Liver (tissue), 9 donors: ENCODE measurements around the gene PDE4B. TPM values are rescaled to one million over a fixed set of nuclear protein-coding genes. Genes with fewer than 3 reads are reported as not detected.

Source experiments
- DNase-seq: peaks from one replicate; pipeline ENCODE4 v3.0.0-alpha.2; 2017; ENCODE audit warnings: low spot score
- H3K27ac ChIP-seq, 2 donors: one replicate each; pipeline ENCODE4 v1.7.0; 2013; ENCODE audit warnings: inconsistent platforms in 2 of 2, low read length in 2 of 2, control low read depth in 1 of 2, low read depth in 1 of 2, mild to moderate bottlenecking in 1 of 2
- H3K27me3 ChIP-seq, 4 donors: one replicate each; pipeline versions ENCODE4 v1.6.1 to v1.7.0; 2013; ENCODE audit warnings: low read length in 3 of 4, inconsistent platforms in 1 of 4, mild to moderate bottlenecking in 1 of 4, moderate library complexity in 1 of 4; ENCODE audit not compliant: control insufficient read depth in 4 of 4, insufficient read depth in 4 of 4
- H3K36me3 ChIP-seq, 4 donors: one replicate each; pipeline versions ENCODE4 v1.6.1 to v1.7.0; 2013; ENCODE audit warnings: low read length in 3 of 4, mild to moderate bottlenecking in 3 of 4, low read depth in 1 of 4, moderate library complexity in 1 of 4; ENCODE audit not compliant: control insufficient read depth in 4 of 4, insufficient read depth in 3 of 4
- H3K4me1 ChIP-seq, 4 donors: one replicate each; pipeline versions ENCODE4 v1.6.1 to v1.7.0; 2013; ENCODE audit warnings: low read length in 3 of 4, mild to moderate bottlenecking in 3 of 4, moderate library complexity in 1 of 4; ENCODE audit not compliant: control insufficient read depth in 4 of 4, insufficient read depth in 4 of 4
- H3K4me3 ChIP-seq, 3 donors: one replicate each; pipeline versions ENCODE4 v1.6.1 to v1.7.0; 2013; ENCODE audit warnings: low read length in 3 of 3, control low read depth in 1 of 3, low read depth in 1 of 3, mild to moderate bottlenecking in 1 of 3
- H3K9ac ChIP-seq, 2 donors: one replicate each; pipeline ENCODE4 v1.7.0; 2013; ENCODE audit warnings: low read length in 2 of 2, mild to moderate bottlenecking in 2 of 2, moderate library complexity in 2 of 2, control low read depth in 1 of 2, low read depth in 1 of 2
- H3K9me3 ChIP-seq, 4 donors: one replicate each; pipeline versions ENCODE4 v1.6.1 to v1.7.0; 2013; ENCODE audit warnings: low read length in 3 of 4; ENCODE audit not compliant: control insufficient read depth in 4 of 4
- ATF3 ChIP-seq: IDR thresholded peaks from 2 replicates; pipeline ENCODE4 v1.6.1; 2016; ENCODE audit warnings: antibody characterized with exemption
- CTCF ChIP-seq: fragments of 150-350 bp; IDR thresholded peaks from 2 replicates; pipeline ENCODE4 v1.5.1; 2017; ENCODE audit warnings: improper control_type of control experiment, low read depth, low read length; ENCODE audit not compliant: missing input control
- EGR1 ChIP-seq, 2 donors: IDR thresholded peaks; 2 replicates each; pipeline ENCODE4 v1.6.1; 2016 to 2018; ENCODE audit warnings: antibody characterized with exemption in 2 of 2, low read depth in 2 of 2
- FOXA1 ChIP-seq: IDR thresholded peaks from 2 replicates; pipeline ENCODE4 v1.6.1; 2016; ENCODE audit warnings: antibody characterized with exemption
- FOXA2 ChIP-seq: IDR thresholded peaks from 2 replicates; pipeline ENCODE4 v1.6.1; 2016; ENCODE audit warnings: antibody characterized with exemption
- GABPA ChIP-seq, 2 donors: IDR thresholded peaks in 1 of 2; conservative IDR thresholded peaks in 1 of 2; 2 replicates each; pipeline ENCODE4 v1.6.1; 2016; ENCODE audit warnings: antibody characterized with exemption in 2 of 2, mild to moderate bottlenecking in 1 of 2, moderate library complexity in 1 of 2
- HNF4A ChIP-seq, 2 donors: conservative IDR thresholded peaks; 2 replicates each; pipeline ENCODE4 v1.6.1; 2016; ENCODE audit warnings: antibody characterized with exemption in 2 of 2, mild to moderate bottlenecking in 2 of 2
- HNF4G ChIP-seq: IDR thresholded peaks from 2 replicates; pipeline ENCODE4 v1.6.1; 2016; ENCODE audit warnings: antibody characterized with exemption
- JUND ChIP-seq, 2 donors: IDR thresholded peaks; 2 replicates each; pipeline ENCODE4 v1.6.1; 2016; ENCODE audit warnings: antibody characterized with exemption in 2 of 2
- MAX ChIP-seq: IDR thresholded peaks from 2 replicates; pipeline ENCODE4 v1.6.1; 2016; ENCODE audit warnings: antibody characterized with exemption
- NR2F2 ChIP-seq: IDR thresholded peaks from 2 replicates; pipeline ENCODE4 v1.6.1; 2016; ENCODE audit warnings: antibody characterized with exemption
- RAD21 ChIP-seq, 2 donors: IDR thresholded peaks; 2 replicates each; pipeline ENCODE4 v1.6.1; 2016; ENCODE audit warnings: antibody characterized with exemption in 2 of 2, mild to moderate bottlenecking in 2 of 2
- RXRA ChIP-seq, 2 donors: IDR thresholded peaks; 2 replicates each; pipeline ENCODE4 v1.6.1; 2017 to 2018; ENCODE audit warnings: antibody characterized with exemption in 2 of 2, mild to moderate bottlenecking in 1 of 2
- SP1 ChIP-seq: IDR thresholded peaks from 2 replicates; pipeline ENCODE4 v1.6.1; 2018; ENCODE audit warnings: antibody characterized with exemption, mild to moderate bottlenecking
- TAF1 ChIP-seq: conservative IDR thresholded peaks from 2 replicates; pipeline ENCODE4 v1.6.1; 2016; ENCODE audit warnings: antibody characterized with exemption, mild to moderate bottlenecking
- YY1 ChIP-seq: IDR thresholded peaks from 2 replicates; pipeline ENCODE4 v1.6.1; 2016; ENCODE audit warnings: antibody characterized with exemption, mild to moderate bottlenecking
- WGBS: extraction: QIAGEN DNeasy Blood & Tissue Kit; methylation state at CpG from one replicate; pipeline ENCODE4 v1.1.7; 2013; 5-methylcytosine and 5-hydroxymethylcytosine counted together
- polyA plus RNA-seq, 2 donors: library from polyadenylated mRNA; stranded (reverse) in 1 of 2; unstranded in 1 of 2; fragments of 200-250 nt in 1 of 2; fragments of >200 nt in 1 of 2; fragmentation: Nextera tagmentation in 1 of 2; extraction: Ambion mirVana in 1 of 2; gene quantifications; one replicate each; pipeline versions ENCODE4 v1.2.1 to v1.2.3, GENCODE V29; 2013 to 2015
- total RNA-seq, 2 donors: library from RNA; depleted of rRNA; stranded (reverse); fragments of >200 nt; gene quantifications; one replicate each; pipeline ENCODE4 v1.2.3, GENCODE V29; 2014
- TF ChIP-seq, protein P1 (sequence below): IDR thresholded peaks from 2 replicates; pipeline ENCODE4 v1.6.1; 2016; ENCODE audit warnings: antibody characterized with exemption
- TF ChIP-seq, protein P2 (sequence below): IDR thresholded peaks from 2 replicates; pipeline ENCODE4 v1.6.1; 2016; ENCODE audit warnings: antibody characterized with exemption, mild to moderate bottlenecking
- donor health status: healthy.
- donor health status: healthy.
- donor health status: healthy.
- donor health status: healthy.
- donor health status: healthy.

Gene PDE4B
- total and polyA plus RNA-seq, 4 donors: 1.9 to 3.9 (median 2.7) TPM

- TF ChIP-seq, protein P1, sequence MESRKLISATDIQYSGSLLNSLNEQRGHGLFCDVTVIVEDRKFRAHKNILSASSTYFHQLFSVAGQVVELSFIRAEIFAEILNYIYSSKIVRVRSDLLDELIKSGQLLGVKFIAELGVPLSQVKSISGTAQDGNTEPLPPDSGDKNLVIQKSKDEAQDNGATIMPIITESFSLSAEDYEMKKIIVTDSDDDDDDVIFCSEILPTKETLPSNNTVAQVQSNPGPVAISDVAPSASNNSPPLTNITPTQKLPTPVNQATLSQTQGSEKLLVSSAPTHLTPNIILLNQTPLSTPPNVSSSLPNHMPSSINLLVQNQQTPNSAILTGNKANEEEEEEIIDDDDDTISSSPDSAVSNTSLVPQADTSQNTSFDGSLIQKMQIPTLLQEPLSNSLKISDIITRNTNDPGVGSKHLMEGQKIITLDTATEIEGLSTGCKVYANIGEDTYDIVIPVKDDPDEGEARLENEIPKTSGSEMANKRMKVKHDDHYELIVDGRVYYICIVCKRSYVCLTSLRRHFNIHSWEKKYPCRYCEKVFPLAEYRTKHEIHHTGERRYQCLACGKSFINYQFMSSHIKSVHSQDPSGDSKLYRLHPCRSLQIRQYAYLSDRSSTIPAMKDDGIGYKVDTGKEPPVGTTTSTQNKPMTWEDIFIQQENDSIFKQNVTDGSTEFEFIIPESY: no peak
- no peak for TF ChIP-seq GABPA (IDR thresholded peaks at IDR 0.05 in 1 of 2, conservative IDR thresholded peaks at IDR 0.05 in 1 of 2)
- TF ChIP-seq RAD21 (IDR thresholded peaks at IDR 0.05): no peak
Observed at GRCh38 chr1:65940126-65940525, 147.4 kb downstream of the PDE4B start (continued).

- Histone ChIP-seq H3K9me3 (no peaks in the 10 kb centered on the region), H3K27me3 (no peaks in the 10 kb centered on the region), H3K9ac (no peak overlapping the region), H3K4me3 (no peak overlapping the region), H3K27ac (no peak overlapping the region), H3K36me3 (no peaks in the 10 kb centered on the region), H3K4me1 (no peaks in the 10 kb centered on the region)
- 11% methylated on average over 1 of the region's 1 CpG for WGBS
- TF ChIP-seq EGR1 (IDR thresholded peaks at IDR 0.05; ENCODE audit: low read depth in 2 of 2): no peak
- TF ChIP-seq SP1: no peak
- no peak for TF ChIP-seq MAX
- no peak for TF ChIP-seq GABPA (IDR thresholded peaks at IDR 0.05 in 1 of 2, conservative IDR thresholded peaks at IDR 0.05 in 1 of 2)
- TF ChIP-seq RXRA (IDR thresholded peaks at IDR 0.05): no peak
- no peak for DNase-seq
Observed at GRCh38 chr1:65942476-65942875, 149.8 kb downstream of the PDE4B start.

DNA sequence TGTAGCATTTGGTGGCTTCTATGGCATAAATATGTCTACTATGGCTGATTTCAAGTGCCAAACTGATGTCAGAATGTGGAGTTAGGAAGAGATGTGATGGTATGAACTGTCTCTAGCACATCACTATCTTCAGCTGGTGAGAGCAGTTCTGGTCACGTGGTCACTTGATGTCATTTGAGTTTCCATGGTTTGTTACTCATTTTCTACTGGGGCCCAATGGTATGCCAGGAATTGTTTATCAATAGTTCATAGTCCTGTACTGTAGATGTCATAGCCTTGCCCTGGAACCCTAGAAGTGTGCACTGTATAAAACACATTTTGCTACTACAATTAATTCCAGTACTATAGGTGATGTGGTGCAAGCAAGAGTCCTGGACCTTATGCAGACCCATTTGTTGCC lies 153.7 kb downstream of the PDE4B start:
- H3K4me3 ChIP-seq: no peak overlapping the region
- no peak overlapping the region for H3K9ac ChIP-seq
- DNase-seq: no peak
- TF ChIP-seq YY1 (no peak), ATF3 (no peak), FOXA2 (no peak), HNF4A (conservative IDR thresholded peaks at IDR 0.05) (no peak), NR2F2 (no peak), MAX (no peak), HNF4G (no peak), JUND (IDR thresholded peaks at IDR 0.05) (no peak), EGR1 (IDR thresholded peaks at IDR 0.05; ENCODE audit: low read depth in 2 of 2) (no peak), FOXA1 (no peak), TAF1 (no peak)
- WGBS: 53% methylated on average over 1 of the region's 1 CpG
- no peak overlapping the region for H3K27ac ChIP-seq
- no peaks in the 10 kb centered on the region for H3K4me1 ChIP-seq
- H3K9me3 ChIP-seq: no peaks in the 10 kb centered on the region
- H3K27me3 ChIP-seq: no peaks in the 10 kb centered on the region
- no peaks in the 10 kb centered on the region for H3K36me3 ChIP-seq

DNA sequence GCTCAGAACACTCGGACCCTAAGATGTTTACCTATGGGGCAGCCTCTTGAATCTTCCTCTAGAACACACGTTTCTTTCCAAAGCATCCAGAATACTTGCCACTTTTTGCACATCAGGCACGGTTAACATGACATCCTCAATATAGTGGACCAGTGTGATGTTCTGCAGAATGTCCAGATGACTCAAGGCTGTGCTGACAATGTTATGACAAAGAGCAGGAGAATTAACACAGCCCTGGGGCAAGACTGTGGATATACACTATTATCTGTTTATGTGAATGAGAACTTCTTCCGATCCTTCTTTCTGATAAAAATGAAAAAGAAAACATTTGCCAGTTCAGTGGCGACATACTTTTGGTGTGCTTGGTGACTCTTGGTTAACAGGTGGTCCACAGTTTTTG lies 154.3 kb downstream of the PDE4B start:
- Histone ChIP-seq H3K27ac (no peak overlapping the region), H3K4me3 (no peak overlapping the region), H3K9ac (no peak overlapping the region), H3K36me3 (no peaks in the 10 kb centered on the region), H3K4me1 (no peaks in the 10 kb centered on the region), H3K27me3 (no peaks in the 10 kb centered on the region), H3K9me3 (no peaks in the 10 kb centered on the region)
- 89% methylated on average over 5 of the region's 5 CpGs for WGBS
- TF ChIP-seq ATF3: no peak
- no peak for TF ChIP-seq EGR1 (IDR thresholded peaks at IDR 0.05; ENCODE audit: low read depth in 2 of 2)
- no peak for TF ChIP-seq RAD21 (IDR thresholded peaks at IDR 0.05)
- TF ChIP-seq RXRA (IDR thresholded peaks at IDR 0.05): no peak
- TF ChIP-seq, protein P2, sequence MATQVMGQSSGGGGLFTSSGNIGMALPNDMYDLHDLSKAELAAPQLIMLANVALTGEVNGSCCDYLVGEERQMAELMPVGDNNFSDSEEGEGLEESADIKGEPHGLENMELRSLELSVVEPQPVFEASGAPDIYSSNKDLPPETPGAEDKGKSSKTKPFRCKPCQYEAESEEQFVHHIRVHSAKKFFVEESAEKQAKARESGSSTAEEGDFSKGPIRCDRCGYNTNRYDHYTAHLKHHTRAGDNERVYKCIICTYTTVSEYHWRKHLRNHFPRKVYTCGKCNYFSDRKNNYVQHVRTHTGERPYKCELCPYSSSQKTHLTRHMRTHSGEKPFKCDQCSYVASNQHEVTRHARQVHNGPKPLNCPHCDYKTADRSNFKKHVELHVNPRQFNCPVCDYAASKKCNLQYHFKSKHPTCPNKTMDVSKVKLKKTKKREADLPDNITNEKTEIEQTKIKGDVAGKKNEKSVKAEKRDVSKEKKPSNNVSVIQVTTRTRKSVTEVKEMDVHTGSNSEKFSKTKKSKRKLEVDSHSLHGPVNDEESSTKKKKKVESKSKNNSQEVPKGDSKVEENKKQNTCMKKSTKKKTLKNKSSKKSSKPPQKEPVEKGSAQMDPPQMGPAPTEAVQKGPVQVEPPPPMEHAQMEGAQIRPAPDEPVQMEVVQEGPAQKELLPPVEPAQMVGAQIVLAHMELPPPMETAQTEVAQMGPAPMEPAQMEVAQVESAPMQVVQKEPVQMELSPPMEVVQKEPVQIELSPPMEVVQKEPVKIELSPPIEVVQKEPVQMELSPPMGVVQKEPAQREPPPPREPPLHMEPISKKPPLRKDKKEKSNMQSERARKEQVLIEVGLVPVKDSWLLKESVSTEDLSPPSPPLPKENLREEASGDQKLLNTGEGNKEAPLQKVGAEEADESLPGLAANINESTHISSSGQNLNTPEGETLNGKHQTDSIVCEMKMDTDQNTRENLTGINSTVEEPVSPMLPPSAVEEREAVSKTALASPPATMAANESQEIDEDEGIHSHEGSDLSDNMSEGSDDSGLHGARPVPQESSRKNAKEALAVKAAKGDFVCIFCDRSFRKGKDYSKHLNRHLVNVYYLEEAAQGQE: no peak
- no peak for TF ChIP-seq JUND (IDR thresholded peaks at IDR 0.05)
- TF ChIP-seq GABPA (IDR thresholded peaks at IDR 0.05 in 1 of 2, conservative IDR thresholded peaks at IDR 0.05 in 1 of 2): no peak
- no peak for TF ChIP-seq HNF4A (conservative IDR thresholded peaks at IDR 0.05)
- TF ChIP-seq YY1: no peak
- no peak for TF ChIP-seq SP1
- no peak for TF ChIP-seq CTCF
- TF ChIP-seq FOXA1: no peak
- TF ChIP-seq HNF4G: no peak
- TF ChIP-seq NR2F2: no peak
- no peak for DNase-seq
